ENCODE measurements around the gene KLHL22.

DNA sequence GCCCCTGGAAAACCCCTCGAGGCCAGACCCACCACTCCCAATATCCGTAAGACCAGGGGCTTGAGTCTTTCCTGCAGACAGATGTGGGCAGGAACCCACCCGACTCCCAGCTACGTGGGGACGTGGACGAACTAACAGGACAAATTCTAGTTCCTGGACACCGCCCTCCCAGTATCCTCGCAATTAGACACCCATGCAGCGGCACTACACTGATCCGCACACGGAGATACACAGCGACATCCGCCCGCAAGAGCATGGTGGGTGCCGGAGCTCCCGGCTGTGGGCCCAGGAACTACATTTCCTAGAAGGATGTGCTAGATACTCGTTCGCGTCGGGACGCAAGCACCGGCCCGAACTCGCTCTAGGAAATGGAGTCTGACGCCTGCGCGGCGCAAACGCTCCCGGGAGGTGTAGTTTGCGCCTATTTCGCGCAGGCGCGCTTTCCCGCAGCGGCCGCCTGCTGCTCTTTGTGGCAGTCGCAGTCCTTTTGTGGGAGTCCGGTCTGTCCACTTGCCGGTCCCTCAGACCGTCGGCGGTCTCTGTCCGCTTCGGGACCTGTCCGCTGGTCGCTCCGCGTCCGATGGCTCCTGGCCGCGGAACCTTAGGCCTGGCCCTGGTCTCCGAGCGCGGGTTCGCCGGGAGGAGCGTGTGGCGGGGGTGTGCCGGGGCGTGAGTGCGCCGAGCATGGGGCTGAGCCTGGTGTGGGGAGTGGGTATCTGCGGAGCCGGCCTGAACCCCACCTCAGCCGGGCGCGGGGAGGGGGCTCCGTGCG, 101.7 kb downstream of the KLHL22 start, which contains the start of gene ZNF74:
- TF ChIP-seq, protein P1, sequence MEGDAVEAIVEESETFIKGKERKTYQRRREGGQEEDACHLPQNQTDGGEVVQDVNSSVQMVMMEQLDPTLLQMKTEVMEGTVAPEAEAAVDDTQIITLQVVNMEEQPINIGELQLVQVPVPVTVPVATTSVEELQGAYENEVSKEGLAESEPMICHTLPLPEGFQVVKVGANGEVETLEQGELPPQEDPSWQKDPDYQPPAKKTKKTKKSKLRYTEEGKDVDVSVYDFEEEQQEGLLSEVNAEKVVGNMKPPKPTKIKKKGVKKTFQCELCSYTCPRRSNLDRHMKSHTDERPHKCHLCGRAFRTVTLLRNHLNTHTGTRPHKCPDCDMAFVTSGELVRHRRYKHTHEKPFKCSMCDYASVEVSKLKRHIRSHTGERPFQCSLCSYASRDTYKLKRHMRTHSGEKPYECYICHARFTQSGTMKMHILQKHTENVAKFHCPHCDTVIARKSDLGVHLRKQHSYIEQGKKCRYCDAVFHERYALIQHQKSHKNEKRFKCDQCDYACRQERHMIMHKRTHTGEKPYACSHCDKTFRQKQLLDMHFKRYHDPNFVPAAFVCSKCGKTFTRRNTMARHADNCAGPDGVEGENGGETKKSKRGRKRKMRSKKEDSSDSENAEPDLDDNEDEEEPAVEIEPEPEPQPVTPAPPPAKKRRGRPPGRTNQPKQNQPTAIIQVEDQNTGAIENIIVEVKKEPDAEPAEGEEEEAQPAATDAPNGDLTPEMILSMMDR (IDR thresholded peaks at IDR 0.05), result no peak
- TF ChIP-seq POLR2AphosphoS5 (IDR thresholded peaks at IDR 0.05) (no peak), POLR2A (IDR thresholded peaks at IDR 0.05) (peak in 1 of 2 donors; percentile 45), EP300 (IDR thresholded peaks at IDR 0.05) (no peak)
